ENCODE data around the gene LIPC.

The LIPC gene

GRCh38 chr15:58498821-58499580, 67.2 kb downstream of the LIPC start:
- peak; percentile 89 for DNase-seq

- DNase-seq = no peak
Measured at GRCh38 chr15:58501006-58501405, 69.2 kb downstream of the LIPC start.

GRCh38 chr15:58501636-58502188, 69.9 kb downstream of the LIPC start:
- DNase-seq = no peak

GRCh38 chr15:58503139-58504027, 71.6 kb downstream of the LIPC start:
- no peak for DNase-seq

- no peak for DNase-seq
Measured at GRCh38 chr15:58504674-58505234, 73.0 kb downstream of the LIPC start.

GRCh38 chr15:58505581-58505980, 73.8 kb downstream of the LIPC start:
- peak; percentile 31 for DNase-seq

- DNase-seq = no peak
Measured at GRCh38 chr15:58506064-58506490, 74.3 kb downstream of the LIPC start.

- DNase-seq = peak; percentile 20
Measured at GRCh38 chr15:58506783-58507668, 75.2 kb downstream of the LIPC start.

- DNase-seq = no peak
Measured at GRCh38 chr15:58509556-58509955, 77.8 kb downstream of the LIPC start.

GRCh38 chr15:58510715-58511598, 79.2 kb downstream of the LIPC start:
- DNase-seq = peak; percentile 32

GRCh38 chr15:58511599-58511987, 79.8 kb downstream of the LIPC start:
- no peak for DNase-seq

- no peak for DNase-seq
Measured at GRCh38 chr15:58512522-58512921, 80.7 kb downstream of the LIPC start.

- DNase-seq = no peak
Measured at GRCh38 chr15:58513008-58513407, 81.2 kb downstream of the LIPC start.

GRCh38 chr15:58513726-58514336, 82.0 kb downstream of the LIPC start:
- no peak for DNase-seq

- no peak for DNase-seq
Measured at GRCh38 chr15:58515807-58516206, 84.0 kb downstream of the LIPC start.

GRCh38 chr15:58517252-58517681, 85.5 kb downstream of the LIPC start:
- no peak for DNase-seq

- no peak for DNase-seq
Measured at GRCh38 chr15:58517682-58518525, 86.1 kb downstream of the LIPC start.

GRCh38 chr15:58518626-58519025, 86.8 kb downstream of the LIPC start:
- no peak for DNase-seq

- no peak for DNase-seq
Measured at GRCh38 chr15:58519516-58519915, 87.7 kb downstream of the LIPC start.

GRCh38 chr15:58520464-58520863, 88.7 kb downstream of the LIPC start:
- no peak for DNase-seq

Data from fibroblast of skin of right quadriceps (primary cell).